Measurements from ENCODE around the gene CA10.

GRCh38 chr17:51860954-51861561 lies 297.5 kb downstream of the CA10 start:
- no peak for TF ChIP-seq EP300 (IDR thresholded peaks at IDR 0.05)
- no peak for TF ChIP-seq CTCF (IDR thresholded peaks at IDR 0.05)
- TF ChIP-seq POLR2A (IDR thresholded peaks at IDR 0.05) = no peak
- TF ChIP-seq POLR2AphosphoS5 (IDR thresholded peaks at IDR 0.05) = no peak

Data from sigmoid colon (tissue), 4 donors.